ENCODE measurements around the gene SNX12. TPM values are rescaled to one million over a fixed set of nuclear protein-coding genes. Genes with fewer than 3 reads are reported as not detected.

SNX12 gene
- total and polyA plus RNA-seq, 2 of the 4 experiments (the other 2 are of a cell fraction), result 59.9 to 63.0 TPM

- no peak overlapping the region for H3K9ac ChIP-seq (ENCODE audit: low read depth, low read length)
- no peak overlapping the region for H3K27ac ChIP-seq (ENCODE audit: insufficient read depth, low read length)
- no peak overlapping the region for H2BK5ac ChIP-seq (ENCODE audit: low read depth, low read length, poor library complexity, severe bottlenecking)
- H3K9me3 ChIP-seq (ENCODE audit: control insufficient read depth, insufficient read depth, low read length), result no peaks in the 10 kb centered on the region
- H4K8ac ChIP-seq (ENCODE audit: low read depth in 2 of 2, low read length in 2 of 2), result no peak overlapping the region
- H2AK9ac ChIP-seq (replicated peaks; ENCODE audit: low read depth, low read length, poor library complexity), result no peak overlapping the region
- no peak for ATAC-seq (ENCODE audit: low read depth)
- H4K5ac ChIP-seq (ENCODE audit: low read depth, low read length), result no peak overlapping the region
- no peak overlapping the region for H3K4ac ChIP-seq (ENCODE audit: low read depth, low read length)
- H3K4me3 ChIP-seq (ENCODE audit: insufficient read depth, low read depth, low read length), result no peak overlapping the region
- intact Hi-C loops (cut with micrococcal nuclease) (no loop called here), in situ Hi-C loops (cut with MboI; ENCODE audit: low sequenced_read_pairs) (no loop called here), dilution Hi-C loops (cut with HindIII; ENCODE audit: low sequenced_read_pairs, unreplicated experiment) (no loop called here)
- no peak overlapping the region for H2BK120ac ChIP-seq (ENCODE audit: low read depth, low read length)
- no peak overlapping the region for H3K14ac ChIP-seq (replicated peaks; ENCODE audit: low read depth, low read length)
- no peaks in the 10 kb centered on the region for H4K20me1 ChIP-seq (ENCODE audit: insufficient read depth, low read length)
- no peak overlapping the region for H3K56ac ChIP-seq (ENCODE audit: extremely low read depth, insufficient read depth, low read length)
- H3K27me3 ChIP-seq (ENCODE audit: control insufficient read depth, insufficient read depth, low read length), result no peaks in the 10 kb centered on the region; the same call in 1 of the 2 replicates
- TF ChIP-seq RAD21 (IDR thresholded peaks at IDR 0.05; ENCODE audit: low read length) (no peak), ELK1 (IDR thresholded peaks at IDR 0.05; ENCODE audit: borderline replicate concordance, low read depth, low read length) (no peak), MAFK (IDR thresholded peaks at IDR 0.05; ENCODE audit: low read depth, low read length) (no peak), NFE2L2 (IDR thresholded peaks at IDR 0.05; ENCODE audit: low read depth, low read length) (no peak), CTCF (conservative IDR thresholded peaks at IDR 0.05; ENCODE audit: low read depth, low read length) (no peak), RFX5 (IDR thresholded peaks at IDR 0.05; ENCODE audit: low read depth, low read length) (no peak), MXI1 (IDR thresholded peaks at IDR 0.05; ENCODE audit: borderline replicate concordance, low read depth, low read length) (no peak), FOS (IDR thresholded peaks at IDR 0.05; ENCODE audit: low read depth, low read length) (no peak), SMC3 (IDR thresholded peaks at IDR 0.05; ENCODE audit: low read depth, low read length) (no peak), RCOR1 (IDR thresholded peaks at IDR 0.05; ENCODE audit: insufficient replicate concordance, low read length) (no peak), CHD1 (IDR thresholded peaks at IDR 0.05; ENCODE audit: low read depth, low read length) (no peak), CEBPB (IDR thresholded peaks at IDR 0.05; ENCODE audit: low read depth, low read length) (no peak), MAZ (IDR thresholded peaks at IDR 0.05; ENCODE audit: borderline replicate concordance, low read depth, low read length) (no peak), POLR2A (IDR thresholded peaks at IDR 0.05; ENCODE audit: low read depth, low read length) (no peak), BHLHE40 (IDR thresholded peaks at IDR 0.05; ENCODE audit: low read depth, low read length) (no peak), USF2 (IDR thresholded peaks at IDR 0.05; ENCODE audit: low read depth, low read length) (no peak)
- no peak overlapping the region for H3K23ac ChIP-seq (ENCODE audit: low read depth, low read length)
- peaks cover 2% of the 10 kb centered on the region; the same call in 1 of the 2 replicates for H3K4me1 ChIP-seq (ENCODE audit: control insufficient read depth, insufficient read depth, low read length)
- POLR2A ChIA-PET (ENCODE audit: unreplicated experiment), result no interaction called here
- peaks cover 23% of the 10 kb centered on the region for H3K36me3 ChIP-seq (ENCODE audit: control insufficient read depth, insufficient read depth, low read length)
- no peaks in the 10 kb centered on the region for H3K9me1 ChIP-seq (ENCODE audit: insufficient read depth, low read length)
- H2BK15ac ChIP-seq (ENCODE audit: low read depth, low read length), result no peak overlapping the region
- no peak overlapping the region for H2AK5ac ChIP-seq (ENCODE audit: low read depth, low read length)
- no peak overlapping the region for H2AFZ ChIP-seq (replicated peaks; ENCODE audit: low read length, poor library complexity)
- no peak overlapping the region for H2BK20ac ChIP-seq (ENCODE audit: low read depth, low read length)
- no peak for DNase-seq
- H3K79me1 ChIP-seq (ENCODE audit: low read depth in 1 of 2, low read length in 2 of 2), result peaks cover 3 to 4% of the 10 kb centered on the region in 2 experiments; a peak in 3 of 4 replicates
- H3K18ac ChIP-seq (ENCODE audit: low read depth, low read length), result no peak overlapping the region
- BruUV-seq (replicated peaks), result no TSS peak
- CTCF ChIA-PET, result no interaction called here
- no peak overlapping the region for H3K4me2 ChIP-seq (ENCODE audit: low read depth, low read length)
- H4K91ac ChIP-seq (ENCODE audit: insufficient read depth, low read depth, low read length), result no peak overlapping the region
Measured at GRCh38 chrX:71060127-71060526, 8.0 kb downstream of the SNX12 start.
